Activated naive CD4-positive, alpha-beta T cell treated with anti-CD3 and anti-CD28 coated beads for 36 hours (primary cell): ENCODE data around the gene CDH2. TPM values are rescaled to one million over a fixed set of nuclear protein-coding genes. Genes with fewer than 3 reads are reported as not detected.
A peak's percentile ranks its signal among the peaks of the same experiment; 100 is the strongest.

ENCODE experiments used
- CTCF ChIA-PET: fragments of 350-600 bp; sonication (Branson Sonifier 250); formaldehyde crosslinking; loops from one replicate; lab custom pipeline; 2021; ENCODE audit warnings: antibody characterized with exemption; lab: Charles Lee
- DNase-seq: peaks from one replicate; pipeline ENCODE4 v3.0.0-alpha.2; 2020
- H3K27ac Mint-ChIP-seq: one replicate; pipeline ENCODE4 v1.8.0; 2021; ENCODE audit warnings: mild to moderate bottlenecking, mixed read lengths
- H3K27me3 Mint-ChIP-seq: one replicate; pipeline ENCODE4 v1.8.0; 2021; ENCODE audit warnings: low read depth, mixed read lengths
- H3K36me3 Mint-ChIP-seq: one replicate; pipeline ENCODE4 v1.8.0; 2021; ENCODE audit warnings: low read depth, mixed read lengths
- H3K4me1 Mint-ChIP-seq: one replicate; pipeline ENCODE4 v1.8.0; 2021; ENCODE audit warnings: low read depth, mixed read lengths
- H3K4me3 Mint-ChIP-seq: one replicate; pipeline ENCODE4 v1.8.0; 2021; ENCODE audit warnings: mild to moderate bottlenecking, moderate library complexity, mixed read lengths
- H3K9me3 Mint-ChIP-seq: one replicate; pipeline ENCODE4 v1.8.0; 2021; ENCODE audit warnings: mixed read lengths
- intact Hi-C: fragments of 100-400 bp; cut with micrococcal nuclease; formaldehyde crosslinking; loops from one replicate; pipeline ENCODE4 v1.15.1; 2023
- total RNA-seq, 2 experiments: library from RNA; stranded (reverse); gene quantifications; one replicate each; pipeline ENCODE4 v1.2.3, GENCODE V29; 2021

CDH2 gene
- total RNA-seq, 2 experiments from 2014 or later, result not detected

GRCh38 chr18:28181616-28182015 is 4.7 kb upstream of the CDH2 start:
- H3K27ac Mint-ChIP-seq, result no peak overlapping the region
- H3K4me3 Mint-ChIP-seq, result no peak overlapping the region
- peaks cover 2% of the 10 kb centered on the region for H3K9me3 Mint-ChIP-seq
- intact Hi-C loops, result no loop called here
- H3K36me3 Mint-ChIP-seq, result peaks cover 1% of the 10 kb centered on the region
- DNase-seq, result no peak
- H3K4me1 Mint-ChIP-seq, result peaks cover 6% of the 10 kb centered on the region
- peaks cover 25% of the 10 kb centered on the region for H3K27me3 Mint-ChIP-seq
- CTCF ChIA-PET, result interaction anchor here (0.6 kb wide), 1 partner anchor 28 kb away, joined by 3 read pairs; no protein-coding TSS in a partner anchor

GRCh38 chr18:28178720-28179119 is 1.8 kb upstream of the CDH2 start:
- no peak overlapping the region for H3K4me3 Mint-ChIP-seq
- peaks cover 18% of the 10 kb centered on the region for H3K4me1 Mint-ChIP-seq
- intact Hi-C loops, result loop anchor here (5.0 kb wide), 1 partner anchor 1926 kb away; no protein-coding TSS in a partner anchor
- peaks cover 6% of the 10 kb centered on the region for H3K36me3 Mint-ChIP-seq
- peaks cover 46% of the 10 kb centered on the region for H3K27me3 Mint-ChIP-seq
- no peak overlapping the region for H3K27ac Mint-ChIP-seq
- CTCF ChIA-PET, result no interaction called here
- H3K9me3 Mint-ChIP-seq, result no peaks in the 10 kb centered on the region
- DNase-seq, result no peak

GRCh38 chr18:28177828-28178635 is 1.1 kb upstream of the CDH2 start:
- no peak for DNase-seq

GRCh38 chr18:28176698-28176947 is 307 bp downstream of the CDH2 start:
- H3K36me3 Mint-ChIP-seq, result peaks cover 6% of the 10 kb centered on the region
- peaks cover 18% of the 10 kb centered on the region for H3K4me1 Mint-ChIP-seq
- intact Hi-C loops, result loop anchor here (5.0 kb wide), 1 partner anchor 1924 kb away; no protein-coding TSS in a partner anchor

More at GRCh38 chr18:28177828-28178635, 1.1 kb upstream of the CDH2 start:
- H3K27me3 Mint-ChIP-seq, result peaks cover 46% of the 10 kb centered on the region
- CTCF ChIA-PET, result no interaction called here
- no peaks in the 10 kb centered on the region for H3K9me3 Mint-ChIP-seq
- no peak overlapping the region for H3K27ac Mint-ChIP-seq
- H3K4me3 Mint-ChIP-seq, result peak overlapping the region; percentile 66
- H3K4me1 Mint-ChIP-seq, result peaks cover 18% of the 10 kb centered on the region
- peaks cover 6% of the 10 kb centered on the region for H3K36me3 Mint-ChIP-seq
- intact Hi-C loops, result loop anchor here (5.0 kb wide), 1 partner anchor 1926 kb away; no protein-coding TSS in a partner anchor

GRCh38 chr18:28175930-28176697 is 816 bp downstream of the CDH2 start:
- no peak overlapping the region for H3K27ac Mint-ChIP-seq
- intact Hi-C loops, result loop anchor here (5.0 kb wide), 1 partner anchor 1924 kb away; no protein-coding TSS in a partner anchor
- peaks cover 18% of the 10 kb centered on the region for H3K4me1 Mint-ChIP-seq
- H3K36me3 Mint-ChIP-seq, result peaks cover 6% of the 10 kb centered on the region
- H3K4me3 Mint-ChIP-seq, result peak overlapping the region; percentile 57
- CTCF ChIA-PET, result no interaction called here
- no peaks in the 10 kb centered on the region for H3K9me3 Mint-ChIP-seq
- peaks cover 50% of the 10 kb centered on the region for H3K27me3 Mint-ChIP-seq
- no peak for DNase-seq

More at GRCh38 chr18:28176698-28176947, 307 bp downstream of the CDH2 start:
- no peak overlapping the region for H3K27ac Mint-ChIP-seq
- no peak for DNase-seq
- no peaks in the 10 kb centered on the region for H3K9me3 Mint-ChIP-seq
- H3K27me3 Mint-ChIP-seq, result peaks cover 47% of the 10 kb centered on the region
- H3K4me3 Mint-ChIP-seq, result peak overlapping the region; percentile 57
- CTCF ChIA-PET, result no interaction called here

- intact Hi-C loops, result loop anchor here (5.0 kb wide), 1 partner anchor 1923 kb away; no protein-coding TSS in a partner anchor
- Mint-ChIP-seq H3K27me3 (peaks cover 43% of the 10 kb centered on the region), H3K4me1 (peaks cover 18% of the 10 kb centered on the region), H3K27ac (no peak overlapping the region), H3K4me3 (no peak overlapping the region), H3K9me3 (no peaks in the 10 kb centered on the region), H3K36me3 (peaks cover 6% of the 10 kb centered on the region)
- CTCF ChIA-PET, result no interaction called here
- no peak for DNase-seq
These were observed 1.6 kb downstream of the CDH2 start for GRCh38 chr18:28175150-28175929.

GRCh38 chr18:28174181-28174905 is 2.6 kb downstream of the CDH2 start:
- CTCF ChIA-PET, result no interaction called here
- no peak for DNase-seq
- H3K9me3 Mint-ChIP-seq, result no peaks in the 10 kb centered on the region
- H3K27me3 Mint-ChIP-seq, result peaks cover 36% of the 10 kb centered on the region
- no peak overlapping the region for H3K4me3 Mint-ChIP-seq
- peaks cover 18% of the 10 kb centered on the region for H3K4me1 Mint-ChIP-seq
- peaks cover 6% of the 10 kb centered on the region for H3K36me3 Mint-ChIP-seq
- H3K27ac Mint-ChIP-seq, result no peak overlapping the region
- intact Hi-C loops, result no loop called here

GRCh38 chr18:28171837-28172236 is 5.1 kb downstream of the CDH2 start:
- no peak overlapping the region for H3K27ac Mint-ChIP-seq
- H3K4me3 Mint-ChIP-seq, result no peak overlapping the region
- intact Hi-C loops, result no loop called here
- H3K27me3 Mint-ChIP-seq, result peaks cover 25% of the 10 kb centered on the region
- DNase-seq, result no peak
- H3K4me1 Mint-ChIP-seq, result peaks cover 12% of the 10 kb centered on the region
- CTCF ChIA-PET, result no interaction called here
- no peaks in the 10 kb centered on the region for H3K9me3 Mint-ChIP-seq
- peaks cover 4% of the 10 kb centered on the region for H3K36me3 Mint-ChIP-seq

GRCh38 chr18:28168725-28169124 is 8.2 kb downstream of the CDH2 start:
- no peaks in the 10 kb centered on the region for H3K36me3 Mint-ChIP-seq
- DNase-seq, result no peak
- no peaks in the 10 kb centered on the region for H3K4me1 Mint-ChIP-seq
- intact Hi-C loops, result no loop called here
- H3K27me3 Mint-ChIP-seq, result peaks cover 4% of the 10 kb centered on the region
- CTCF ChIA-PET, result no interaction called here
- no peaks in the 10 kb centered on the region for H3K9me3 Mint-ChIP-seq
- H3K4me3 Mint-ChIP-seq, result no peak overlapping the region
- H3K27ac Mint-ChIP-seq, result no peak overlapping the region

GRCh38 chr18:28167835-28168349 is 9.0 kb downstream of the CDH2 start:
- Mint-ChIP-seq H3K36me3 (no peaks in the 10 kb centered on the region), H3K27me3 (peaks cover 4% of the 10 kb centered on the region), H3K9me3 (no peaks in the 10 kb centered on the region), H3K4me1 (no peaks in the 10 kb centered on the region), H3K4me3 (no peak overlapping the region), H3K27ac (no peak overlapping the region)
- CTCF ChIA-PET, result no interaction called here
- DNase-seq, result no peak
- intact Hi-C loops, result no loop called here

GRCh38 chr18:28164771-28165483 is 12.0 kb downstream of the CDH2 start:
- Mint-ChIP-seq H3K27me3 (no peaks in the 10 kb centered on the region), H3K27ac (no peak overlapping the region), H3K4me3 (no peak overlapping the region), H3K9me3 (no peaks in the 10 kb centered on the region), H3K4me1 (no peaks in the 10 kb centered on the region), H3K36me3 (no peaks in the 10 kb centered on the region)
- CTCF ChIA-PET, result no interaction called here
- intact Hi-C loops, result no loop called here
- no peak for DNase-seq
